RKO (cell line): ENCODE data around the gene LRGUK.
"Not testable (repeated sequence)": the region's sequence is repeated elsewhere in the genome, so short reads cannot be mapped to it uniquely, and the experiment has no call there.

Experiments used
- DNase-seq: peaks from one replicate; pipeline ENCODE4 v3.0.0-alpha.2; 2016; ENCODE audit warnings: low spot score

Gene LRGUK

DNA sequence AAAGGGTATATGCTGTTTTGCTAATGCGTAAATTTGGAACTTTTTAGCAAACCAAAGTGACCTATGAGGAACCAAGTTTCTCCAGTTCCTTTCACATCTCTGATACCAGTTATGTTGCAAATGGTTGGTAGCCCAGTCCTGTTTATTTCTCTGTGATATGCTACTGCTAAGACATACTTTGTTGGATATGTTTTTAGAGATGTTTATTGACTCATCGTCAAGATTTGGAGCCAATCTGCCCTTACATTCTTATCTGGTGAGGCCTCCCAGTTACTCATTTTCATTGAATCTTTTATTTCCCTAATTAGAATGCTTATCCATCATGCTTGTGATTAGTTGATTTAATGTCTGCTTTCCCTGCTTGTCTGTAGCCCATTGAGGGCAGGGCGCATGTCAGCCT is 58.9 kb downstream of the LRGUK start:
- DNase-seq: no peak

- no peak for DNase-seq
Measured at GRCh38 chr7:134186801-134187200, 59.7 kb downstream of the LRGUK start.

DNA sequence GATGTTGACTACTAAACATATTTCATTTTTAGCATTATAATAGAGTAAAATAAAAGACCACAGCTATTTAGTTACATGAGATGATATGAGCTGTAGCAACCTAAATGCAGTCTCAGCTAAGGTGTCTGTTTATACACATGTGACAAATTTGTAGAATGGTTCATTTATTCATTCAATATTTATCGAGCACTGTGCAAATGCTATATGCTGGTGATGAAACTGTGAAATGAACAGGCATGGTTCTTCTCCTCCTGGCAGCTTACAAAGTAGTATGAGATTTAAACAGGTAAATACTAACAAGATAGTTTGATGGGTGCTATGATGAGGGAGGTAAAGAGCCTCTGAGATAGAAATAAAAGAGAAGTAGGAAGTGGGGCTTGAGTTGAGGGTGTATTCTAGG is 60.8 kb downstream of the LRGUK start:
- no peak for DNase-seq

DNA sequence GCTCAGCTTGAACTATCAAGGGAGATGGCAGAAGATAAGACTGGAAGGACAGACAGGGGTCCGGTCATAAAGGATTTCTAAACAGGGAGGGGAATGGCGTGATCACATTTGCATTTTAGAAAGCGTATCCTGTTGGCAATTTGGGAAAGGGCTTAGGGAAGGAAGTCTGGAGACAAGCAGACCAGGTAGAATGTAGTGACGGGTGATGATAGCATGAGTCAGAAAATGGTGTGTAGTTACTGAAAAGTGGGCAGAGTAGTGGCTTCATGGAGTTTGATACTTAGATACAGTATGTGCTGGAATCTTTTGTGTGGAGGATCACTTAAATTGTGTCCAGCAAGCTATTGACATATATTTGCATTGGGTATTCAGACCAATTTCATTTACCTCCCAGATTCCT is 61.2 kb downstream of the LRGUK start:
- DNase-seq: no peak

GRCh38 chr7:134189559-134189958 is 62.4 kb downstream of the LRGUK start:
- DNase-seq: no peak

DNA sequence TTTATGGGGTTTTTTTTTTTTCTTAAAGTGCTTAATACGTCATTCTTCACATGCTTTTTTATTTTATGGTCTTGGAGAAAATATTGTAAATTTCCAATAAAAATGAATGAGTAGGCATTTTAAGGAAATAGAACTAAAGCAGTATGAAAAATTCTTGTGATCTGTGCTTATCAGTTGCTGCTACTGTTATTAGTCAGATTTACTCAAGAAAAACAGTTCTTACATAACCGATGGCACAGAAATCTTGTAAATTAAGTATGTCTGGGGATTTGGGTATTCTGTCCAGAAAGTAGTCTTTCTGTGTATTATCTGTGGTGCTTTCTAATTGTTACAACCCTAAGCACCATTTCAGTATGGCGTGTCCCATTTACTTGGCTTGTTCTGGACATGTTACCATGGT is 64.7 kb downstream of the LRGUK start:
- no peak for DNase-seq

GRCh38 chr7:134193240-134193639 is 66.1 kb downstream of the LRGUK start:
- no peak for DNase-seq

GRCh38 chr7:134195252-134195651 is 68.1 kb downstream of the LRGUK start:
- DNase-seq: no peak

DNA sequence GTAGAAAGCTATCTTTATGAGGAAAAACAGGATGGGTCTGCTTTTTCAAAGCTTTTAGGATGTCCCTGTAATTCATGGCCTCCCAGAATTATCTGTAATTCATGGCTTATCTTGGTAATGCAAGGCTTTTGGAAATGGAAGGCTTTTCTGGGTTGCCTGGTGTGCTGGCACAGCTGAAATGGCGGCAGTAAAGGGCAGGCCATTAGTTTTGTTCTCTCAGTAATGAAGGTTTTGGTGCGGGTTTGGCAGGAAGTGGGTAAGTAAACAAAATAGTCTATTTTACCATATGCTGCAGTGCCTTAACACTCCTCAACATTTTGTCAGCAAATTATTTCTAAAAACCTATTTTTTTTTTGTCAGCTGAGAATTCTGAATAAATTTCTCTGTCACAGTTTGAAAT is 69.3 kb downstream of the LRGUK start:
- DNase-seq: no peak

DNA sequence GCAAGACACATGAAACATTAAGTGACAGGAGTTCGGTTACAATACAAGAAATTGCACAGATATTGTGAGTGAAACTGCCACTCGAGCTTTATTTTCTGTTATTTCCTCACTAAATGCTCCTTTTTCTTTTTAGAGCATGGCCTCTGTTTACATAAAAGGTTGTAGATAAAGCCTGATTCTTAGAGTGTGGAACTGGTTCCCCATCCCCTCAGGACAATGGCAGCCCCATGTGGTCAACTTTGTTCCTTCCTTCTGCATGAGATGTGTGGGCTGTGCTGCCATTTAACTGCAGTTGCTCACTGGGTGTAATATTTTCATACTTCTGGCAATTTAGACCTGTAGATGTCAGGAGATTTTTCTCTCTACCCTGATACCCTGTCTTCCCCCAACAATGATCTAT is 70.2 kb downstream of the LRGUK start:
- no peak for DNase-seq

DNA sequence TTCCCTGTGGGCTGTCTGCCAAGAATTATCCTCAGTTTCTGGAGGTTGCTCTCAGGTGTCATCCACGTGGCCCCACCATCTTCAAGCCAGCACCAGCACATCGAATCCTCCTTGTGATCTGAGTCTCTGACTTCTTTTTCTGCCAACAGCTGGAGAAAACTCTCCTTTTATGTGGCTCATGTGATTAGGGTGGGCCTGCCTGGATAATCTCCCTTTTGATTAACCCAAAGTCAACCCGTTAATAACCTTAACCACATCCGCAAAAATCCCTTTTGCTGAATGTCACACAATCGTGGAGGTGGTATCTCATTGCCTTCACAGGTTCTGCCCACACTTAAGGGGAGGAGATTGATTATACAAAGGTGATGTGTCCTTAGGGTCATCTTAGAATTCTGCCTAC is 73.8 kb downstream of the LRGUK start:
- no peak for DNase-seq

DNA sequence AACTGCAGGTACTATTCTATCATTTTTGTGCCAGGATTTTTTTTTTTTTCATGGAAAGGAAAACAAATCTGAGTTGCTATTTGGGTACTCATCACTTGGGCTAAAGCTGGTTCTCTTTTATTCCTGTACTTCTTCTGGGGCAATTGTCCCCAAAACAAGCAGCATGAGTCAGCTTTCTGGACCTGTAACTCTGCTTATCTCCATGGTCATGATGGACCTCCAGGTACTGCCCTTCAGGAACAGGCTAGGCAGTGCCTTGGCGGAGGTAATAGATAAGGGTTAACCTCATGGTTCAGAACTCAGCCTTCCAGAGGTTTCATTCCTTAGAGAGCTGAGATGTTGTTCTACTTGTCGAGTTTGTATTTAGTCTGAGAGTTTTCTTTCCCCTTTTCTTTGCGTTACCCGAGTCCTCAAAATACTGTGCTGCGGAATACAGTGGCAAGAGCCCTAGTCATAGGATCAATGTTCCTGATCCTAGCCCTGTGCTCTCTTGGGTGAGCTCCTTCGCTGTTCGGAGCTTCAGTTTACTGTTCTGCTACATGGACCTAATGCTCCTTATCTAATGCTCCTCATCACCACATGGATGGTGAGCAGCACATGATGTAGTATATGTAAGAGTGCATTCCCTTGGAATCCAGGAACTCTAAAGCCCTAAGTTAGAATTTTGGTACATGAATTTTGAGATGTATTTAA is 74.6 kb downstream of the LRGUK start:
- DNase-seq: no peak

- no peak for DNase-seq
Measured at GRCh38 chr7:134203186-134203889, 76.2 kb downstream of the LRGUK start.

- DNase-seq: no peak
Measured at GRCh38 chr7:134209322-134210015, 82.3 kb downstream of the LRGUK start.

DNA sequence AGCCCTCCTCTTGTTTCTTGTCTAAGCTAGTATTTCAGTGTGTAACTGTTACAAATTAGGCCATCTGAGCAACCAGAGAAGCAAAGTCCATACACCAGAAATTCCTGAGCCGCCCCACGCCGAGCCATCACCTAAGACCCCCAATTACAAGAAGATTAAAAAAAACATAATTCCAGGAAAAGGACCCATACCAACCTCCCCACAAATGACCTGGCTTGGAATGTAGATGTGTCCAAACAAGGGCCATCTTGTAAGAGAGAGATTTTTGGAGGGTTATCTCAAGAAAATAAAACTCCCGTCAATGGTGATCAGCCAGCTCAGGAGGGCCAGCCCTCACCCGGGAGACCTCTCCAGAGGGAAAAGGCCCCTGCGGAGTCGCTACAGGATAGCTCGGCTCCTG is 83.1 kb downstream of the LRGUK start:
- DNase-seq: no peak

GRCh38 chr7:134210976-134211663 is 84.0 kb downstream of the LRGUK start:
- no peak for DNase-seq

DNA sequence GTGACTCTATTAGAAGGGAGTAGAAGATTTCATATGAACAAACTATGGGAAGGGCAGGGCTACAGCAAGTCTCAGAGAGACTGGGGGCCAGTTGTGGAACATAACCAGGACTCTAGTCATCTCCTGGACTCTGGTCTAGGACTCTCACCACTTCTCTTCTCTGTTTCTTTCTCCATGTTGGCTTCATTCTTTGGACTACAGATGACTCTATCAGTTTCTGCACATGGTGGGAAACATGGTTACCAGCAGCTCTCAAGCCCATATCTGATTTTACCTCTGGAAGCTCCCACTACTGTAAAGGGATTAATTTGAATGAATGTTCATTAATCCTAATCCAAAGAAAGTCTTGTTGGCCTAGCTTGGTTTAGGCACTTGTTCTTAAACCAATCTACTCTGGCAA is 84.7 kb downstream of the LRGUK start:
- DNase-seq: no peak

DNA sequence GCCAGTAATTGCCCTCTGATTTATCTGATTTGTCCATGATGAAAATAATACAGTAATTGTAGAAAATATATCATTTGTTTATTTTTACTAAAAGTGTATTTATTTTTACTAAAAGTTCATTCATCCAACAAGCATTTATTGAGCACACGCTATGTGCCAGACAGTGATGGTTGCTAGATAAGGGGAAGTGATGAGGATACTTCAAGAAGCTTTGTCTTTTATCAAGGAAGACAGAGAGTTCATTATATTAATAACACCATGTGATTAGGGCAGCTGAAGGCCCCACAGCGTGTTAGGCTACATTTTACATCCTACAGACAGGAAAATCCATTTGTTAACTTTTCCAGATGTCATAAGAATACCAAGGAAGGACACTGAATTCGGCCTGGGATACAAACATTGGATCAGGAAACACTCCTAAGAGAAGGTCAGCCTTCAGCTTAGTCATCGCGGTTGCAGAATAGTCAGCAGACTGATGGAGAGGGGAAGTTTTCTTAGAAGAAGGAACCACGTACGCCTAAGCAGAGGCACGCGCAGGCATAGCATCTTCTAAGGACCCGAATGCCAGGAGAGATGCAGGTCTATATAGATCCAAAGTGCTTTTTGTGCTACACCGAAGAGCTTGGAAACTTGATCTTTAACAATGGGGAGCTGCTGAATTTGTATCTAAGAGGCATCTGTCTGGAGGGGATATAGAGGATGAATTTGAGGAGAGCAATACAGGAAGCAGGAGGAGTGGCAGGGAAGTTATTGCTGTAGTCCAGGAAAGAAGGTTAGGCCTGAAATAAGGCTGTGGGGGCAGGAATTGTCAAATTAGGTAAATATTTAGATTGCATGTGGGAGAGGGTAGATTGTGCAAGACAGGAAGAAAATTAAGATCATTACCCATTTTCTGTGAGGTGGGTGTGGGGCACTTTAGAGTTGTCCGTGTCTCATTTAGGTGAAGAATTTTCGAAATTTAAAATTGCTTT is 85.7 kb downstream of the LRGUK start:
- DNase-seq: no peak

GRCh38 chr7:134220236-134220635 is 93.1 kb downstream of the LRGUK start:
- DNase-seq: no peak

DNA sequence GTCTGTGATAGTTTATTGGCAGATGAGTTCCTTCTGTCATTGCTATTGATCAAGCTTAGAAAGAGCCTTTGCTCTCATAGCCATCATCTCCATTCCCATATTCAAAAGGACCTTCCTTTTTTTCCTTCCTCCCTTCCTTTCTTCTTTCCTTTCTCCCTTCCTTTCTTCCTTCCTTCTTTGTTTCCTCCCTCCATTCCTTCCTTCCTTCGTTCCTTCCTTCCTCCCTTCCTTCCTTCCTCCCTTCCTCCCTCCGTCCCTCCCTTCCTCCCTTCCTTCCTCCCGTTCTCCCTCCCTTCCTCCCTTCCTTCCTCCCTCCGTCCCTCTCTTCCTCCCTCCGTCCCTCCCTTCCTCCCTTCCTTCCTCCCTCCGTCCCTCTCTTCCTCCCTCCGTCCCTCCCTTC is 104.2 kb downstream of the LRGUK start:
- not testable (repeated sequence) for DNase-seq

DNA sequence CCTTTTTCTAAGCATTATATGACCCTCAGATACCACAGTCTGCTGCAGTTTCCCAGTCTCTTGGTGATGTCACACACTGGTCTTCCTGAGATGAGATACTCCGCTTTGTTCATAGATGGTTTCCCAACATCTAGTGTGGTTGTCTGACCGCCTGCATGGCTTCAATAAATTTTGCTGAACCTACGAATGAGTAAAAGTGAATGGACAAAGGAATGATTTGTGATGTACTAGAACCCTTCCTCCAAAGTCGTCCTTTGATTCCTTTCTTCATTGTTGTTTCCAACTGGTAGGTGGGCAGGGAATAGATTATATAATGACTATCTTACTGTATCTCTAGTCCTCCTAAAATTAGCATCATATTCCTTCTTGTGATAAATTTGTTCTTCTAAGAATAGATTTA is 107.1 kb downstream of the LRGUK start:
- no peak for DNase-seq

DNA sequence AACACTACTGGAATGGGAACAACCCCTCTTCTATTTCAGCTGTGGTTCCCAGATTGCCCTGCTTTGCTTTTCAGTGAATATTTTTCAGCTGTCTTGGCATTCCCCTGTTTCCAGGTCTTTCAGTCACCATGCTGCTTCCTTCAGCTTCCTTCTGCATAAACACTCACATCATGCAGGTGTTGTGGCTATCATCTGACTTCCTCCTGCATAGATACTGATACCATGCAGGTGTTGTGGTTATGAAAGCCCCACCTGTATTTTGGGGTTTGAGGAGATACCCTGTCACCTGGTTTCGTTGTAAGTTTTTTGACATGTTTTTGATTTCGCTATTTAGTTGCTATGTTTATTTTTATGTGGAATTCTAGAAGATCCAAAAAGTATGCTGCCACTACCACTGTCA is 118.1 kb downstream of the LRGUK start:
- no peak for DNase-seq
